Left lobe of liver (tissue), 2 donors: ENCODE measurements around the gene MINK1. TPM values are rescaled to one million over a fixed set of nuclear protein-coding genes. Genes with fewer than 3 reads are reported as not detected.
A peak's percentile ranks its signal among the peaks of the same experiment; 100 is the strongest.
"Not testable (repeated sequence)": the region's sequence is repeated elsewhere in the genome, so short reads cannot be mapped to it uniquely, and the experiment has no call there.

Experiments
- ATAC-seq: fragments of 200-7000 bp; cut with Tn5 transposase; one replicate; pipeline ENCODE4 v1.9.1; 2020; ENCODE audit warnings: mild to moderate bottlenecking, moderate library complexity
- DNase-seq: peaks from one replicate; pipeline ENCODE4 v3.0.0-alpha.2; 2020; ENCODE audit warnings: low spot score
- total RNA-seq: library from RNA; stranded (reverse); gene quantifications from one replicate; pipeline ENCODE4 v1.2.1, GENCODE V29; 2021
- donor health status: DM: no; HTN: no; CAD: no; lungs with moderate emphysema.
- donor health status: DM: no; HTN: yes; CAD: no.

The MINK1 gene
- total RNA-seq, 1 donor from 2014 or later: 34.1 TPM

DNA sequence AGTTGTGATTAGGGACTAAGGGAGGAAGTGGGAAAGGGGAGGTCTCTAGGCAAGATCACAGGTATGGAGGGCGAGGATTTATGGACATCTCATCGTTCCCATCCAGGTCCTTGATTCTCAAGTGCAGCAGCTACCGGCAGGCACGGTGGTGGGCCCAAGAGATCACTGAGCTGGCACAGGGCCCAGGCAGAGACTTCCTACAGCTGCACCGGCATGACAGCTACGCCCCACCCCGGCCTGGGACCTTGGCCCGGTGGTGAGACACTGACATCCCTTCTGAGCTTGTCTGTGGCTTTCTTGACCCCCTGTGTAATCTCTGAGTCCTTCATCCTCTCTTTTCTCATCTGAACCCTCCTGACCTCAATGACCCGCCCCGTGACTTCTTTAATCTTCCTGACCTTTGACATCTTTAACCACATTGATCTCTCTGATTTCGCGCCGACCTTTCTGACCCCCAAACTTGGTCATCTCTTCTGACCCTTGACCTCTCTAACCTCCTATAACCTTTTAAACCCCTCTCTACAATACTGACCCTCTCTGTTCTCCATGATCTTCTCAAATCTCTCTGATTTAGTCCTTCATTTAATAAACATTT is 22.3 kb upstream of the MINK1 start:
- DNase-seq: no peak
- no peak for ATAC-seq

DNA sequence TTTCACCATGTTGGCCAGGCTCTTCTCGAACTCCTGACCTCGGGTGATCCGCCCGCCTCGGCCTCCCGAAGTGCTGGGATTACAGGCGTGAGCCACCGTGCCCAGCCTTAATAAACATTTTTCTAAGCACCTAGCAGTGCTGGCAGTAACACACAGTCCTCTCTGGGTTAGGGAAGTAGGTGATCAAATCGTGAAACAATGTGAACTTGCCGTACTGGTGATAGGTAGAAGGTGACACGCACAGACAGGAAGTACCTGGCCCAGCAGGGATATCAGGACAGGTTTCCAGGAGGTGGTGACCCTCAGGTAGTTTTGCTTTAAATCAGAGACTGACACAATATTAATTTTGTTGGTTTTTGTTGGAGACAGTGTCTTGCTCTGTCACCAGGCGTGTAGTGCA is 21.7 kb upstream of the MINK1 start:
- DNase-seq (no peak), ATAC-seq (no peak)

GRCh38 chr17:4812690-4813089 is 20.4 kb upstream of the MINK1 start:
- no peak for DNase-seq
- no peak for ATAC-seq

GRCh38 chr17:4815043-4815675 is 18.0 kb upstream of the MINK1 start:
- ATAC-seq (no peak), DNase-seq (no peak)

DNA sequence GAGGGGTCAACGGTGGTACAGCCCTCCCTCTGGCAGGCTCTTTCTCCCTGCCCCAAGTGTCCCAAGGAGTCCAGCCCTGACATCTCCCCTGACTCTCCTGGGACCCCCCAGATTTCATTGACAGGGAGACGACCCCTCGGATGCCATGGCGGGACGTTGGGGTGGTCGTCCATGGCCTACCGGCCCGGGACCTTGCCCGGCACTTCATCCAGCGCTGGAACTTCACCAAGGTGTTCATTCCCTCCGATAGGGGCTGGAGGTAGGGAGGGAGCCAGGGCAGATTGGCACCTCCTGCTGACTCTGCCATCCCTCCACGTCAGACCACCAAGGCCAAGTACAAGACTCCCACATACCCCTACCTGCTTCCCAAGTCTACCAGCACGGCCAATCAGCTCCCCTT is 16.3 kb upstream of the MINK1 start:
- DNase-seq (no peak), ATAC-seq (no peak)

DNA sequence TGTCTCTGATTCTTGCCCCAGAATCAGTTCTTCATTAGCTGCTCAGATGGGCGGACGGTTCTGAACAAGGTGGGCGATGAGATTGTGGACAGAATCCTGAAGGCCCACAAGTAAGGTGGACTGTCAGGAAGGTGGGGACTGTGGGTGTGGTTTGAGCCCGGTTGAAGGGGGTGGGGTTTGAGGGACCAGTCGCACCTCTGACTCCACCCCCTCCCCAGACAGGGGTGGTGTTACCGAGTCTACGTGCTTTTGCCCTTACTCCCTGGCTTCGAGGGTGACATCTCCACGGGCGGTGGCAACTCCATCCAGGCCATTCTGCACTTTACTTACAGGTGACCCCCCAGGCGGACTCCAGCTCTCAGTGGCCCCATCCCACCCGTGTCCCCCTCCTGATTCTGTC is 14.9 kb upstream of the MINK1 start:
- no peak for DNase-seq
- ATAC-seq: no peak

- ATAC-seq: no peak
- no peak for DNase-seq
Observed at GRCh38 chr17:4822835-4823234, 10.3 kb upstream of the MINK1 start.

- DNase-seq: no peak
Observed at GRCh38 chr17:4823373-4824089, 9.6 kb upstream of the MINK1 start.

GRCh38 chr17:4827399-4827798 is 5.7 kb upstream of the MINK1 start:
- ATAC-seq (no peak), DNase-seq (no peak)

More at GRCh38 chr17:4823373-4824089, 9.6 kb upstream of the MINK1 start:
- ATAC-seq: no peak

DNA sequence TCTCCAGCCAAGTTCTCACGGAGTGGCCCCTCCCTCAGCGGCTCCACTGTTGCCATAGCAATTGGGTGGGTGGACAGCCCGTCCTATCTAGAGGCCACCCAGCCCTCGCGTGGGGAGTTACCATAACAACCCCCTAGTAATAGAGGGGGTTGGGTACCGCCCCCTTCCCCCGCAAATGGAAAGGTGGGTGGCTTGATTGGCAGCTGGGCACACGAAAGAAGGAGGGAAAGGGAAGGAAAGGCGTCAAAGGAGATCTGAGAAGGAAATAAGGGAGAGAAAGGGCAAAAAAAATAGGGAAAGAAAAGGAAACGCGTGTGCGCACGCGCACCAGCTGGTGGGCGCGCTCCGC is 337 bp upstream of the MINK1 start:
- DNase-seq, ATAC-seq: not testable (repeated sequence)

DNA sequence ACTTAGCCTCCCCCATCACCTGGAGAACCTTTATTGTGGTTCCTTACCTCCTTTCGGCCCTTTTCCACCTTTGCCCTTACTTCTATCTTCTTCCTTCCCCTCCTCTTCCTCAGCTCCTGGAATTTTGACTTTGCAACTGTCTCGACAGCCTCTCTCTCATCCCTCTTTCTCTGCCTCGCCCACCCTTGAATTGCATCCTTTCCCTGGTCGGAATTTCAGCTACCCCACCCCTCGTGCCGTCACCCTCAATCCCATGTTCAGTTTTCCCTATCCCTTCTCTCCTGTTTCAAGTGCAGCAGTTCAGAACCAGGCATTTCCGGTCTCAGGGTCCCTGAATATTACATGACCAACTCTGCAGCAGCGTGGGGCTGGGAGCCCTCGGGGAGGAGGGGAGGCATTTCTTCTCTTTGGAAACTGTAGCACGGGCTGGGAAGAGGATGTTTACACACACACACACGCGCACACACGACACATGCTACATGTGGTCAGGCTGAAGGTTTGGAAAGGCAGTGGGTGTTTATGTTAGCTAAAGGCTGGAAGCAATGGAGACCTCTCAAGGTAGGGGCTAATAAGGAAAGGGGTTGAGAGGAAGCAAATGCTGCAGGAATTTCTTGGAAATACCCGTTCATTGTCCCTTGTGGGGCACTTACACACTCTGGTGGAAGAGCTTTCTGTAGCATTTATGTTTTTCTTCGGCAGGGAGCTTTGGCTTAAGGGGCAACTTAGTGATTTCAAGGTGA is 971 bp downstream of the MINK1 start:
- DNase-seq: no peak
- peak; percentile 4 for ATAC-seq

GRCh38 chr17:4834681-4835020 is 1.5 kb downstream of the MINK1 start:
- no peak for DNase-seq
- ATAC-seq: no peak

- ATAC-seq (no peak), DNase-seq (no peak)
Observed at GRCh38 chr17:4836221-4836620, 3.1 kb downstream of the MINK1 start.

DNA sequence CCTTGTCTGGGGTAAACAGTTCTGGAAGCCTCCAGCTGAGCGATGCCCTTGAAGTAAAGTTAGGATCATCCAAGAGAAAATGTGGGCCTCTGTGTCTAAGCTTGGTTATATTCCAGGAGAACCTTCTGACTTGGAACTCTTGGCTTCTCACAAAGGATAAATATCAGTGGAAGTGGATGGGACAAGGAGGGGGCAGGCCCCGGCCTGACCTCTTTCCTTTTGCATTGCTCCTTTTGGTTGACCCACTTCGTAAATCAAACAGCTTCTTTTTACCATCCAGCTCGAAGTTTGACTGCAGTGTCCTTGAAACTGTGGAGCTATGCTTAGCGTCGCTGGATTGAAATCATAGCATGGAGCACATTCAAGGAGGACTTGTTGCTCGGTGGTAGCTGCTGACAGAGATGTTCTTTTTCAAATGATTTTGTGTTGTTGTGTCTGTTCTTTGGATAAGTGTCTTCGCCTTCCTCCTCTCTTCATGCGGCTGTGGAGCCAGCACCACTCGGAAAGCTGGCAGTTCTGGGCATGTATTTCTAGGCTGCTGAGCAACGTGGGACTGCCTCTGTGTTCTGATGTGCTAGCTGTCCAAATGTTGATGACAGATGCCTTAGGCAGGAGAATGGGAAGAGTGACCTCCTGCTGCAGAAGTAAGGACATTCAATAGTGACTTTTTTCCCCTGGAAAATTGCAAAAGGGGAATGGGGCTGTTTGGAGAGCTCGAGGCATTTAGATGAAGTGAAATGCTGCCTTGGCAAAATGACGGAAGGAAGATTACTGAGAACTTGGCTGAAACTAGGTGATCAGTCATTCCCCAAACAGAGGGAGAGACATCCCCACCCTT is 4.5 kb downstream of the MINK1 start:
- DNase-seq (no peak), ATAC-seq (no peak)

DNA sequence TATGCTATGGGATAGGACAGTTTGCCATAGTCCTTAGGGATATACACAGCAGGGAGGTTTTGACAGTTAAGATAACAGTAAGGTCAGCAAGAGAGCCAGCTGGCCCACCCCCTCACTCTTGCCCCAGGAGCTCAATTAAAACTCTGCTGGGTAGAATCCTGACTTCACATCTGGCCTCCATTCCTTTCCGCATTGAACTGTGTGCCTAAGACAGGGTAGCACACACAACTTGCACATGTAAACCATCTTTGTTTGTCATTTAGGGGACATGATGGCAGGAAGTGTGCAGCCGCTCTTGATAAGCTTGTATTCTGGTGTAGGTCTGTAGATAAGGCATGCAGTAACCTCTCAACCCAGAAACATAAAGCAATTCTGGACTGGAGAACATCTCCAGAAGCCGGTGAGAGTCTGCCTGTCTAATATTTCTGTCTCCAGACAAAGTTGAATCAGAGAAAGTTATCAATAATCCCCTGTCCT is 5.2 kb downstream of the MINK1 start:
- ATAC-seq (no peak), DNase-seq (no peak)

GRCh38 chr17:4839221-4839620 is 6.1 kb downstream of the MINK1 start:
- DNase-seq (no peak), ATAC-seq (no peak)

- no peak for DNase-seq
Observed at GRCh38 chr17:4839965-4840892, 7.1 kb downstream of the MINK1 start.

DNA sequence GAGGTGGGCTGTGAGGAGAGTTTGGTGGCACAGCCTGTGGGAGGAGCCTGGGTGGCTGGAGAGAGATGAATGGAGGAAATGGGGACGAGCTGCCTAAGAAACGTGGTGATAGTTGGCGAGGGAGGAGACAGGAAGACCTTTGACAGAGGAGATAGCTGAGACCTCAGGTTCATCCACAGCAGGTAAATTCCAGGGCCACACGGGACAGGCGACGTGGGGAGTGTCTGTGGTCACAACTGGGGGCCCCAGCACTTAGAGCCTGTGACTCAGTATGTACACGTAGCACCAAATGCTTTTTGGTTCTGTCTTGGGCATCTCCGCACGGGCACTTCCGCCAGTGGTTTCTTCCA is 7.7 kb downstream of the MINK1 start:
- ATAC-seq (no peak), DNase-seq (no peak)

More at GRCh38 chr17:4839965-4840892, 7.1 kb downstream of the MINK1 start:
- ATAC-seq: no peak

DNA sequence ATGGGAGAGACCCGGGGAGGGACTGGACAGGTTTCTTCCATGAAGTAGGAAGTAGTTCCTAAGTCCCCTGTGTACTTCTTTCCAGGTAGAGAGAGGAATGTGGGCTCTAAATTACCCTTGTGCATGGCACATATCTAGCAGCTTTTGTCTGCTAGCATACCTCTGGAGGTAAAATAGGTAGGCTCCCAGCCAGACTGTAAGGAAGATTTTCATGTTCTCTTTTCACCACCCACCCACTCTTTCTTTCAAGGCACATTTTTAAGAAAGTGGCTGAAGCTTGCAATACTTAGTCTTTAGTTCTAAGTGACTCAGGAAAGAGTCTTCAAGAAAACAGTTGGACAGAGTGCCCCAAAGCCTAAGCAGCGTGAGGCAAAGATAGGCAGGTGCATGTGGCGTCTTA is 9.2 kb downstream of the MINK1 start:
- no peak for ATAC-seq
- no peak for DNase-seq
